GM12801 (cell line): ENCODE measurements around the gene MPZL1.

Experiments
- CTCF ChIP-seq: IDR thresholded peaks from one replicate; pipeline ENCODE4 v1.5.1; 2011; ENCODE audit warnings: control low read depth; ENCODE audit not compliant: insufficient read length; ENCODE audit errors: extremely low read depth

MPZL1 gene

GRCh38 chr1:167766538-167766937, 44.8 kb downstream of the MPZL1 start:
- no peak for TF ChIP-seq CTCF

- no peak for TF ChIP-seq CTCF
These were observed 46.0 kb downstream of the MPZL1 start for GRCh38 chr1:167767761-167768160.

GRCh38 chr1:167770127-167770526, 48.3 kb downstream of the MPZL1 start:
- no peak for TF ChIP-seq CTCF

- no peak for TF ChIP-seq CTCF
These were observed 50.7 kb downstream of the MPZL1 start for GRCh38 chr1:167772436-167772835.

GRCh38 chr1:167773516-167773915, 51.7 kb downstream of the MPZL1 start:
- no peak for TF ChIP-seq CTCF

GRCh38 chr1:167774710-167775109, 52.9 kb downstream of the MPZL1 start:
- TF ChIP-seq CTCF = no peak

GRCh38 chr1:167775178-167775577, 53.4 kb downstream of the MPZL1 start:
- TF ChIP-seq CTCF = no peak

GRCh38 chr1:167776151-167776550, 54.4 kb downstream of the MPZL1 start:
- TF ChIP-seq CTCF = no peak
